Jurkat, Clone E6-1 (cell line): ENCODE data around the gene VCL.
A peak's percentile ranks its signal among the peaks of the same experiment; 100 is the strongest.
"Not testable (repeated sequence)": the region's sequence is repeated elsewhere in the genome, so short reads cannot be mapped to it uniquely, and the experiment has no call there.

ENCODE experiments used
- DNase-seq: peaks from one replicate; pipeline ENCODE4 v3.0.0-alpha.2; 2011; ENCODE audit warnings: low read depth, low spot score
- H3K4me3 ChIP-seq: 2 replicates; pipeline ENCODE4 v1.5.1; 2011; ENCODE audit warnings: mild to moderate bottlenecking, low read length, control low read depth, moderate library complexity

VCL gene

DNA sequence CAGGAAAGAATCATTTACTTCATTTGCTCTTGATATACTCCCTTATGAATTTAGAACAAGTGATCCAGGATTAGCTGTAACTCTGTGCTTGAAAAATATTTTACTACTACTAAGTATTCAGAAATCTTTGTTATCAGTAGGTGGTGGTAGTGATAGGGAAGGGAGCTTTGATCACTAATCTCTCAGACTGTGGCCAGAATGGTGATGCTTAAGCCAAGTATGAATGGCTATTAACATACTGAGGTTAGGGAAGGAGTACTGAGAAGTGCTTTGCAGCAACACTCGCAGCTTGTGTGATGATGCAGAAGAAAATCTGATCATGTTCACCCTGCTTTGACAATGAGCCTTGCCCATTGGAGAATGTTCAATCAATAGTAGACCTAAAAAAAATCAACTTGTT lies 123.5 kb downstream of the VCL start:
- no peak overlapping the region for H3K4me3 ChIP-seq
- DNase-seq = no peak

DNA sequence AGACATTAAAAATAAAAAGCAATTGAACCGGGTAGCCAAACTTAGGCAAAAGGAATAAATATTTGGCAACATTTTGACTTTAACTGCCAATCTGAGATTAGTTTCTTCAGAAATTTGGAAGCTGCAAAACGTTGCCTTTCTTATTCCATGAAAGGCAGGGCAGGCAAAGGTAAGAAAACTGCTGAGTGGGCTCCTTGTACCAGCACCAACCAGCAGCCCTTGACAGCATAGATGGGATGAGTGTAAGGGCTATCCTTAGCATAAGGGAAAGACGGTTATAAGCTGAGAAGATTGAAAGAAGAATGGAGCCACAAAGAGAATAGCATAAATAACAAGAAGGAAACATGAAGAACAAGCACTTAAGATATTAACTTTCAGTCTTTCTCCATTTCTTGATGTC lies 124.1 kb downstream of the VCL start:
- H3K4me3 ChIP-seq = no peak overlapping the region
- no peak for DNase-seq

DNA sequence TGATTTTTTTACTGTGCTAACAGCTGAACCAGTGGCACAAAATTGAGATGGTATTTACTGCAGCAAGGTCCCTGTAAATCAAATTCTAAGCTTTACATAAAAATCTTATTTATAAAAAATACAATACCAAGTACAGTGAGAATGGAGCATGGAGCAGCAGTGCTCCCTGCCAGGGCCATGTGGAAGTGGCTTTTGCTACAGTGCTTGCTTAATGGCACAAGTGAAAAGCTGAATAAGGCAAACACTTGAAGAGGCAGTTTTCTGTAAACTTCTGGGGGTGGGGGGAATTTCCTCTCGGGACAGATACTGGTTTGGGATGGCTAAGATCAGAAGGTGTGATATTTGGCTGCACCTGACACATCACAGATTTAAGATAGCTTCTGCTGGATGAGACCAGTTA lies 125.2 kb downstream of the VCL start:
- no peak for DNase-seq

GRCh38 chr10:74133923-74134820 lies 136.3 kb downstream of the VCL start:
- DNase-seq = no peak

More for the DNA sequence above, 125.2 kb downstream of the VCL start:
- H3K4me3 ChIP-seq = no peak overlapping the region

DNA sequence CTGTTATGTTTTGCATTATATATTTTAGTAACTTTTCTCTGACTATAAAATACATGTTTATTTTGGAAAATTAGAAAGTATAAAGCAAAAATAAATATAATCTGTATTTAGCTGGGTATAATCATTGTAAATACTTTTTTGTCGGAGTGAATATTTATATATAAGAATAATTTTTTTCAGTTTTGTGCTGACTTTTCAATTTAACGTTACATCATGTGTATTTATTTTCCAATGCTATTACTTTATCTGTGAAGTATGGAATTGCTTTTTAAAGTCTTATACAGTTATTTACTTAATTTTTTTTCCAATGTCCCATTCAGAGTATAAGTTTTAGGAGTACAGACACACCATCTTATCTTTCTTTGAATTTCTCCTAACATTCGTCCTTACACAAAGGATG lies 137.5 kb downstream of the VCL start:
- H3K4me3 ChIP-seq = no peak overlapping the region
- no peak for DNase-seq

More at GRCh38 chr10:74133923-74134820, 136.3 kb downstream of the VCL start:
- no peak overlapping the region for H3K4me3 ChIP-seq

DNA sequence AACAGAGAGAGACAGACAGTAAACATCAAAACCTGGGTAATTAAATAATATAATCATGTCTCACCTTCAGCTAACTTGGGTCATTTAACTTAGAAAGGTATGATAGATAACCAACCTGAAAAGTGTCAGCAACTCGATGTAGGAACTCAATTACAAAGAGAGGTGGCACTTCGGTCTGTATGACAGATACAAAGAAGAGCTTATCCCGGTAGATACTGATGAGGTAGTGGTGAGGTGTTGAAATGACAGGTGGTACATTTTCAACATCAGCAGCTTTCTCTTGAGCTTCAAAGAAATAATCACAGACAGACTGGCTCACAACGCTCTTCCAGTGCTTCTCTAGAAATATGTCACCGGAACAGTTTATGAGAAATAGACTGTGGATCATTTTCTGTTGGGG lies 140.1 kb downstream of the VCL start:
- no peak overlapping the region for H3K4me3 ChIP-seq
- no peak for DNase-seq

DNA sequence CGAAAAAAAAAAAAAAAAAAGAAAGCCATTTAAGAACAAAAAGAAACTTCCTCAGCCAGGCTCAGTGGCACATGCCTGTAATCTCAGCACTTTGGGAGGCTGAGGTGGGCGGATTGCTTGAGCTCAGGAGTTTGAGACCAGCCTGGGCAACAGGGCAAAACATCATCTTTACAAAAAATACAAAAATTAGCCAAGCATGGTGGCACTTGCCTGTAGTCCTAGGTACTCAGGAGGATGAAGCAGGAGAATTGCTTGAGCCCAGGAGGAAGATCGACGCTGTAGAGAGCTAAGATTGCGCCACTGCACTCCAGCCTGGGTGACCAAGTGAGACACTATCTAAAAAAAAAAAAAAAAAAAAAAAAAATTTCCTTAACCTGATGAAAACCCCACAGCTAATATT lies 140.7 kb downstream of the VCL start:
- not testable (repeated sequence) for DNase-seq, H3K4me3 ChIP-seq

- H3K4me3 ChIP-seq = no peak overlapping the region
- no peak for DNase-seq
These were observed 142.1 kb downstream of the VCL start for GRCh38 chr10:74139981-74140380.

DNA sequence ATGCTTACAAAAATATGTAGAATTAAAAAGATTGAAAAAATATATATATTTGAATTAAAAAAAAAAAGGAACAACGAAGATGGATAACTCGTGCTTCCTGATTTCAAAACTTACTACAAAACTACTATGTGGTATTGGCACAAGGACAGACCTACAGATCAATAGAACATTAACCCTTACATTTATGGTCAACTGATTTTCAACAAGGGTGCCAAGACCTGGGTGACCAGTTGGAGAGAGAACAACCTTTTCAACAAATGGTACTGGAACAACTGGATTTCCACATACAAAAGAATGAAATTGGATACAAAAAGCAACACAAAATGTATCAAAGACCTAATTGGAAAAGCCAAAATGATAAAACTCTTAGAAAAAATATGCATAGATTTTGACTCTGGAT lies 142.6 kb downstream of the VCL start:
- no peak for DNase-seq
- no peak overlapping the region for H3K4me3 ChIP-seq

DNA sequence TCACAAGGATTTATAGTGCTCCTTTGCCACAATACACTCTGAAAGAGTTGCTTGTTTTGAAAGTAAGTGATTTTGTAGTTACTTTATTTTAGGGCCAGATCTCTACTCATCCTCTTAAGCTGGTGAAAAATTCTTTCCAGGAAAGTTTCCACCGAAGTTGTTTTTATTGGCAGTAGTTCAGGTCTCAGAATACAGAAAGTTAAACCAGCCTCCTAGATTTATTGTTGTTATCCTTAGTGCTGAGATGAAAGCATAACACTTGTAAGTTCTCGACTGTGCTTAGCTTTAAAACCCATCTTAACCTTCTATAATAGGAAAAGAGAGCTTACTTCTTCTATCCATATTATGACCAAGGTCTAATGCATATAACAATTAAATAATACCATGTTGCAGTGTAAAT lies 147.2 kb downstream of the VCL start:
- H3K4me3 ChIP-seq = no peak overlapping the region
- DNase-seq = no peak

- not testable (repeated sequence) for DNase-seq, H3K4me3 ChIP-seq
These were observed 149.1 kb downstream of the VCL start for GRCh38 chr10:74146980-74147379.

- H3K4me3 ChIP-seq = peak within 1 kb of the TSS; percentile 83
- peak; percentile 72 for DNase-seq
These were observed 152.5 kb downstream of the VCL start, which contains the start of gene AP3M1 for GRCh38 chr10:74150204-74150989. Gene AP3M1, minus strand, starts transcription at chr10:74150828. Its CDS starts 12,449 bp downstream, at chr10:74138379.

DNA sequence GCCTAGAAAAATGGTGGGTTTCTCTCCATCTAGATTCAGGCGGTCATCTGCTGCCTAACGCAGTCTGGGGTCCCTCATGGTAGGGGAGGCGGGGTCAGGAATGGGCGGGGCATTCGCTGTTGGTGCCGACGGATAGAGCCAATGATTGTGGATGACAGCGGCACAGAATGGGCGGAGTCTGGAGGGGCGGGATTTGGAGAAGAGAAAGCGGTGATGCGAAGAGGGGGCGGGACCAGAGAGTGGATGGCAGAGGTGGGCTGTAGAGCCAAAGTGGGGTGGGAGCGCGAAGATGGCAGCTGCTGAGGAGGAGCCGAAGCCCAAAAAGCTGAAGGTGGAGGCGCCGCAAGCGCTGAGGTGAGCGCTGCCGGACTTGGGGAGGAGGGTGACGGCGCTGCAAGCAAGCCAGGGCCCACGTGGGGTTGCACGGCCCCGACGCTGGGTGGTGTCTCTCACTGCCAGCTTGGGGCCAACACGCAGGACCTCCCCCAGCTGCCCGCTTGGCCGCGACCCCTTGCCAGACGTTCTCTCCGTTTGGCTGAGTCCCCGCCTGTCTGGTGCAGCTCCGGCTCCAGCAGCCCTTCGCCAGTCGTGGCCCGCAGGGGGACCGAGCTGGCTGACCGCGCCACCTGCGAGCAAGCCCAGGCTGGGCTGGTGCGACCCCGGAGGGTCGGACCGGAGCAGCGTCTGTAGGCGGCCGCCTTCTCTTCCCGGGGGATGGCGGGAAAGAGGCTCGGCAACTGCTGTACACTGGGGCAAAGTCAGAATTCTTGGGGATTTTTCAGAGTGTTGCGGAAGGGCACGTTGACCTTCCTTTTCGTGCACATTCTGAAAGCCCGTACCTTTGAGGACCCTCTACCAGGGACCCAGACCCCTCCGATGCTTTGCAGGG lies 153.3 kb downstream of the VCL start, which contains the start of gene ADK:
Gene ADK (plus strand): TSS at position 232 of the 889 bp plus-strand sequence. CDS start 58 bp downstream, at position 290.
- peak; percentile 92 for DNase-seq
- peak within 1 kb of the TSS; percentile 83 for H3K4me3 ChIP-seq

GRCh38 chr10:74151879-74152722 lies 154.2 kb downstream of the VCL start:
- peak overlapping the region; percentile 83 for H3K4me3 ChIP-seq
- DNase-seq = no peak

GRCh38 chr10:74153123-74153522 lies 155.2 kb downstream of the VCL start:
- no peak for DNase-seq
- no peak overlapping the region for H3K4me3 ChIP-seq

DNA sequence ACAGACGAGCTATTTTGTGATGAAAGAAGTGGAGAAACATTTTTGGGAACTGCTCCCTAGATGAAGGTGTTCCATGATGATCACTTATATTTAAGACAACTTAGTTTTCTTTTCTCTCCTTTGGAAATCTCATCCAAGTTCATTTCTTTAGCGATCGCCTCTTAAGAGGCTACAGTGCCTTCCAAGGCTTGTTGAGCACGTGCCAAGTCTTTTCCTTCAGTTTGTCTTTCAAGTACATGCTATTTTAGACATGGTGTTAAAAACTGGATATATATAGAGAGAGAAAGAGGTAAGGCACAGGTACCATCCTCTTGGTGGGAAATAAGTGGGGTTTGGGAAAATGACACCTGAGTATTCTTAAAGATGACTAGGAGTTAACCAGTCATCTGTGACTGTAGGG lies 155.8 kb downstream of the VCL start:
- no peak overlapping the region for H3K4me3 ChIP-seq
- no peak for DNase-seq

DNA sequence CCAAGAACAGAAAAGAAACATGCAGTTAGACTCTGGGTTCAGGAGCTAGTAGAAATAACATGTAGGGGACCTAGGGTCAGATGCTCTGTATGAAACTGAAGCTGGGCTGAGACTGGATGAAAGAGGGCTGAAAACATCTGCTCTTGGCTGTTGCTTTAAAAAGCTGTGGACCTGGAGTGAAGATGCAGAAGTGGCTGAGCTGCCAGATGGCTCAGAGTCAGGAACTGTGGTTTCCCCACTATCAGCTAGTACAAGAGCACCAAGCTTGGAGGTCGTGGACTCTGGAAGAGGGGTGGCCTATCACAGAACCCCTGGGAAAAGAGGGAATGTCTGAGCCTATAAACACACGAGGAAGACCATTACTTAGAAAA lies 159.0 kb downstream of the VCL start:
- DNase-seq = no peak

DNA sequence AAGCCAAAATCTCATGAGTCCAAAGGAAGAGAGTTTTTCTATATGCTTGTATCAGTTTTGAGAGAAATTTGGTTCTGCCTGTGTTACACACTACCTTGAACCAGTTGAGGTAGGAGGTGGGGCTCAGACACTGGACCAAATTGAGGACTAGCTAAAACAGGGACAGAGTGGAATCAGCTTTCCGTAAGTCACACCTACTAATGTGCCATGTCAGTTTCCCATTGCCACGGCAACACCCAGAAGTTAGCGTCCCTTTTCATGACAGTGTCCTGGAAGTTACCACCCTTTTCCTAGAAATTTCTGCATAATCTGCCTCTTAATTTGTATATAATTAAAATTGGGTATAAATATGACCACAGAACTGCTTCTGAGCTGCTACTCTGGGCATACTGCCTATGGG lies 162.1 kb downstream of the VCL start:
- no peak for DNase-seq

More for the DNA sequence above, 159.0 kb downstream of the VCL start:
- H3K4me3 ChIP-seq = no peak overlapping the region

More for the DNA sequence above, 162.1 kb downstream of the VCL start:
- H3K4me3 ChIP-seq = no peak overlapping the region
